Fibroblast of mammary gland (primary cell): ENCODE results near the gene MARCHF11.

Source experiments
- DNase-seq: peaks from one replicate; pipeline ENCODE4 v3.0.0-alpha.2; 2010; ENCODE audit warnings: low read depth
- H3K4me3 ChIP-seq: 2 replicates; pipeline ENCODE4 v1.5.1; 2011; ENCODE audit warnings: low read depth, mild to moderate bottlenecking, low read length, moderate library complexity; ENCODE audit not compliant: control insufficient read depth
- TF ChIP-seq, protein P1 (sequence below): conservative IDR thresholded peaks from 2 replicates; pipeline ENCODE4 v1.5.1; 2011; ENCODE audit warnings: low read depth, low read length, inconsistent platforms; ENCODE audit not compliant: control insufficient read depth, insufficient read depth

The MARCHF11 gene

DNA sequence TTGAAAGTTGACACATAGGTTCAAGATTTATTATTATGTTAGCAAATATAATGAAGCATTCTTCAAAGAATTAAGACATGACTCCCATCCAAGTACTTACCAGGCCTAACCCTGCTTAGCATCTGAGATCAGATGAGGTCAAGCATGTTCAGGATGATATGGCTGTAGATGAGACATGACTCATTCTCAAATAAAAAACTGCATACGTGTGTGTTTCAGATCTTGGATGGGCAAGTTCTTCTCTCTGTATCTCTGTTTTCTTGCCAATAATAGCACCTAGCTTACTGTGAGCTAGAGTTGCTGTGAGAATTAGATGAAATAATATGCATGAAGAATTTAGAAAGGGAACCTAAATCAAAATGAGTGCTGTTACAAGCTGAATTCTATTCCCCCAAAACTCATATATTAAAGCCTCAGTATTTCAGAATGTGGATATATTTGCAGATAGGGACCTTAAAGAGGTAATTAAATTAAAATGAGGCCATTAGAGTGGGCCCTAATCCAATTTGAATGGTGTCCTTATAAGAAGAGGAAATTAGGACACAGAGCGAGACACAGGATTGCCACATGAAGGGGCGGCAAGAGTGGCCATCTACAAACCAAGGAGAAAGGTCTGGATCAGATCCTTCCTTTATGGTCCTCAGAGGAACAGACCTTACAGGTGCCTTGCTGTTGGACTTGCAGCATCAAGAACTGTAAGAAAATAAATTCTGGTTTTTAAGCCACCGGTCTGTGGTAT lies 146.2 kb downstream of the MARCHF11 start:
- no peak overlapping the region for H3K4me3 ChIP-seq
- no peak for DNase-seq
- TF ChIP-seq, protein P1, sequence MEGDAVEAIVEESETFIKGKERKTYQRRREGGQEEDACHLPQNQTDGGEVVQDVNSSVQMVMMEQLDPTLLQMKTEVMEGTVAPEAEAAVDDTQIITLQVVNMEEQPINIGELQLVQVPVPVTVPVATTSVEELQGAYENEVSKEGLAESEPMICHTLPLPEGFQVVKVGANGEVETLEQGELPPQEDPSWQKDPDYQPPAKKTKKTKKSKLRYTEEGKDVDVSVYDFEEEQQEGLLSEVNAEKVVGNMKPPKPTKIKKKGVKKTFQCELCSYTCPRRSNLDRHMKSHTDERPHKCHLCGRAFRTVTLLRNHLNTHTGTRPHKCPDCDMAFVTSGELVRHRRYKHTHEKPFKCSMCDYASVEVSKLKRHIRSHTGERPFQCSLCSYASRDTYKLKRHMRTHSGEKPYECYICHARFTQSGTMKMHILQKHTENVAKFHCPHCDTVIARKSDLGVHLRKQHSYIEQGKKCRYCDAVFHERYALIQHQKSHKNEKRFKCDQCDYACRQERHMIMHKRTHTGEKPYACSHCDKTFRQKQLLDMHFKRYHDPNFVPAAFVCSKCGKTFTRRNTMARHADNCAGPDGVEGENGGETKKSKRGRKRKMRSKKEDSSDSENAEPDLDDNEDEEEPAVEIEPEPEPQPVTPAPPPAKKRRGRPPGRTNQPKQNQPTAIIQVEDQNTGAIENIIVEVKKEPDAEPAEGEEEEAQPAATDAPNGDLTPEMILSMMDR, result no peak

DNA sequence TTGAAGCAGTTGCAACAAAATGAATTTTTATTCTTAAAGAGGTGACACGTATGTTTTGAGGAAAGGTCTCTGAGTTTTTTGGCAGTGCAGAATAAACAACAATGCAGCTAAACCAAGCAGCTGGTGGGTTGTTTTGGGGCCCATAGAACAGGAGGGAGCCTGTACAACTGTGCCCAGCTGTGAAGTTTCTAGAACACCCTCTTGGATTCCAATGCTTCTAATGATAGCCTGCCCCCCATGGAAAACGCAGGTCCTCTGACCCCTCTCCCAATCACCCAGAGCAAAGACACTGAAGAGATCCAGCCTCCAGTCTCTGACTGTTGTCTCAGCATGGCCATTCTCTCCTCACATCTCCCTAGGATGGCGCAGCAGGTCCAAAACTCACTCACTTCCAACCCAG lies 150.9 kb downstream of the MARCHF11 start:
- H3K4me3 ChIP-seq, result no peak overlapping the region
- DNase-seq, result no peak
- TF ChIP-seq, protein P1, result no peak

- DNase-seq, result peak; percentile 3
- TF ChIP-seq, protein P1, result no peak
- no peak overlapping the region for H3K4me3 ChIP-seq
Observed at GRCh38 chr5:16025681-16026080, 153.9 kb downstream of the MARCHF11 start.

GRCh38 chr5:16018970-16019369 lies 160.6 kb downstream of the MARCHF11 start:
- no peak overlapping the region for H3K4me3 ChIP-seq
- TF ChIP-seq, protein P1, result no peak
- DNase-seq, result no peak

GRCh38 chr5:16017720-16018119 lies 161.9 kb downstream of the MARCHF11 start:
- no peak overlapping the region for H3K4me3 ChIP-seq
- no peak for DNase-seq
- TF ChIP-seq, protein P1, result no peak
